ENCODE measurements around the gene ZMIZ1.

The ZMIZ1 gene

DNA sequence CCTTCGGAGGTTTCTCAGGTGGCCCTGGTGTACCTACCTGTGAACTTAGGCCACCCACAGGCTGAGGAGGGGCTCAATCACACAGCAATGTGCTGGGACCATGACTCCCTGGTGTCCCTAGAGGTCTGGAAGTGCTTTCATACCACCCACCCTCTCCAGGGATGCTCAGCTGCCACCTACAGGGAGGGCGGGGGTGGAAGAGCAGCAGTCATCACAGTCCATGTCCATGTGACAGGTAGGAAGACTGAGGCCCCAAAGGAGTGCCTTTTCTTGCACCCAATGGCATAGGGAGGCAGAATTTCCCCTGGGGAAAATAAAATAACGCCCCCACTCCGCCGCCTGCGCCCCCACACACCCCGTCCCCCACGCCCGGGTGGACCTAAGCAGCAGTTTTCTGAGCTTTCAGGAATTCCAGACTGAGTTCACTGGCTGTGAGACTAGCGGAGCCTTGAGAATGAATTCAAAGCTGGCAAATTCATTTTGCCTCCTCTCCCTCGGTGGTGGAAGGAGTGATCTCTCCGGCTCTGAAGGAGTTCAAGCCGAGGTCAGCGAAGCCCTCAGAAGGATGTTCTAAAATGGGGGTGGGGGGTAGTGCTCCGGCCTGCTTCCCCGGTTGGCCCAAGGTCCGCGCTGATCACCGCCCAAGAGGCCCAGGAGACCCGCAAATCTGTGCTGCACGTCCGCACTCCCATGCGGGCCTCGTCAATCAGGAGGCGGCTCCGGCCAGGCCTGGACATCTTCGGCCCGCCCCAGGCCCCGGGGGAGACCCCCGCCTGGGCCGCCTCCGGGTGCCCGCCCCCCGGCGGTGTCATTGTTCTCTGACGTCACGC is 2.1 kb upstream of the ZMIZ1 start:
- no peak for DNase-seq

GRCh38 chr10:79067241-79068202 is 1.2 kb upstream of the ZMIZ1 start:
- DNase-seq: peak; percentile 83 to 89

DNA sequence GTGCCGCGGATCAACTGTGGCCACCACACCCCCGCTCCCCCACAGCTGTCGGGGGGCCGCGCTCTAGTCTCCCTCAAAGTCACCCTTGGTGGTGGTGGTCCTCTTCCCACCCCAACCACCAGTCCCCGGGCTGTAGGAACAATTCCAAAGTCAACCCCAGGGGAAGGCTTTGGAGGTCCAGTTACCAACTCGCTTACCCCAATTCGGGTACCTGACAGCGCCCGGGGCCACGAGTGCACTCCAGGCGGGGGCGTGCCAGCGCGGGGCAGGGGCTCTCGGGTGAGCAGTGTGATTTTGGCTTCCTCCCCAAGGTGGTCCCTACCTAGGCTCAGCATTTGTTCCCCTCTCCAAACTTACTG is 584 bp upstream of the ZMIZ1 start:
- DNase-seq: peak; percentile 42 to 52

- DNase-seq: peak; percentile 51 to 54
These were observed 737 bp downstream of the ZMIZ1 start for GRCh38 chr10:79069325-79070080.

DNA sequence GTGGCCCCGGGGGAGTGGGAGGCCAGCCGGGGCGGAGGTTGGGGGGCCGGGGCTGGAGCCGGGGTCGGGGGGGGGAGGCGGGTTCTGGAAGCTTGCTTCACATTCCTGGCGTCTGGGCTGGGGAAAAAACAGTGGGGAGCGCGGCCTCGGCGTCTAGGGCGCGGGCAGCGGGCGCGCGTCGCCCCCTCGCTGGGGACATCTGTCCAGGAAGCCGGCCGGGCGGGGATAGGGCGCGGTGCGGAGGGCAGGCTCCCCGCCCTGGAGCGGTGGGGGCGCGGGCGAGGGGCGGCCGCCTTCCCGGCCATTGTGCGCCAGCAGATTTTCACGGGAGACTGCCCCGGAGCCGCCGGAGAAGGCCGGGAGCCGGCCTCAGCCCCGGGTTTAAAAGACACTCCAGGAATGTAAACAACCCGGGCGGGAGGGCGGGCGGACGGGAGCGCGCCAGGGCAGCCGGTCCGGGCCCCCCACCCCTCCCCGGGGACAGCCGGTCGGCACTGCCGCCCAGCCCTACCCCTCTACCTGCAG is 1.4 kb downstream of the ZMIZ1 start:
- DNase-seq: peak in 1 of 2 donors; percentile 12

DNA sequence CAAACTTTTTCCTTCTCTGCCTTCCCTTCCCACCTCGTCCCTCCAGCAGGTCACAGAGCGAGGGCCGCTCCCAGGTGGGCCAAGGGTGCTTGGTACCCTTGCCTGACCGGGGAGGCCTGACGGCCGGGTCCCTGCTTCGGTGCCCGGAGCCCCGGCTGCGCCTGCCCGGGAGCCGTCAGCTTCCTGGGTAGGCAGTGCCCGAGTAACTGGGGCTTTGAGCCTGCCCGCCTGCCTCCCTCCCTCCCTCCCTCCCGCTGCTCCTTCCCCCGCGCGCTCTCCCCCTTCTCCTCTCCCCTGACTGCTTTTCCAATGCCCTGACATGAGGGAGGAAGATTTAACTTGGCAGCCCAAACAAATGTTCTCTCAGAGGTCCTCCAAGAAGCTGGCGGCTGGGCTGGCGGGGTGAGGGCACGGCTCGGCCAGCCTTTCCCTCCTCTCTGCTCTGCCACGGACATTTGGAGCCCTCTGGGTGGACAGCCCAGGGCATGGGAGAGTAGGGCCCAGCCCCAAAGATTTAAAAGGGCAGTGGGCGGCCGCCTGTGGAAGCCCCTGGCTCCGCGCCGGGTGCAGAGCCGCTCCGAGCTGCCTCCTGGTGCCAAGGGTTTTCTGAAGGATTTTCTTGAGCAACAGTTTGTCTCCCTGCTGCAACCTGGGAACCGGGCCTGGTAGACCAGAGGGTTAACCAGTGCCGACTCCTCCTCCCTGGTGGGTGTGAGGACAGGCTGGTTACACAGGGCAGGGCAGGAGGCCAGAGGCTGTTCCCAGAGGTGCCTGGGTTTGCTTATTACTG is 2.0 kb downstream of the ZMIZ1 start:
- peak in 1 of 2 donors; percentile 35 for DNase-seq

GRCh38 chr10:79071396-79071923 is 2.7 kb downstream of the ZMIZ1 start:
- DNase-seq: no peak

DNA sequence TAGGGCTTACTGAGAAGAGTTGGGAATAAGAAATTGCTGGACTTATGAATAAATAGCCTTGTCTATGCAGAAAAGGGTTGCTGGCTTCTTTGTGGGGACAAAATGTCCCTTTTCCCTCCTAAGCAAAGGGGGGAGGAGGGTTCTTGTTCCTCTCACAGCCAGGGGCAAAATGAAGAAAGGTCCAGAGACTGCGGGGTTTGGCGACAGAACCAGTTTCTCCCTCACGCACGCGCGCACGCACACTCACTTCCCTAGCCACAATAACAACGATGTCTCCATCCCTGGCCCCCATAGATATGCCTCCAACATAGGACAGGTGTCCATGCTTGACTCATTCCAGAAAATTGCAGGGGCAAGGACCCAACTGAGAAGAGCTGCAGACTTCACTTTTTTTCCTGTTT is 3.3 kb downstream of the ZMIZ1 start:
- no peak for DNase-seq

- DNase-seq: no peak
These were observed 4.4 kb downstream of the ZMIZ1 start for GRCh38 chr10:79072994-79073645.

GRCh38 chr10:79073784-79074432 is 5.1 kb downstream of the ZMIZ1 start:
- no peak for DNase-seq

- DNase-seq: no peak
These were observed 6.0 kb downstream of the ZMIZ1 start for GRCh38 chr10:79074732-79075131.

DNA sequence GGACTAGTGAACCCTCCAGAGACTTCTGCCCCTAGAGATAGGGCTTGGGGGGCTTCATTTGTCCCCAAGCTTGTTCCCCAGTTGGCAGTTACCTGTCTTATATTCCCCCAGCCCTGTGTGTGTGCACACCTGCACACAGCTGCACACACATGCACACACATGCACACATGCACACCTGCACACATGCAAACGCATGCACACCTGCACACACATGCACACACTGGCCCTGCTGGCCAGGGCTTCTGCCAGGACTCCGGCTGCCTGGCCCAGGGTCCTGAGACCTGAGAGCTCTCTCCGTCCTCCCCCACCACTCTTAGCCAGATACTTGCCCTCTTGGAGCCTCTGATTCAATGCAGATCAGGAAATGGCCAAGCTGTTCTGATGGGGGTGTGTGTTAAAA is 6.7 kb downstream of the ZMIZ1 start:
- no peak for DNase-seq

DNA sequence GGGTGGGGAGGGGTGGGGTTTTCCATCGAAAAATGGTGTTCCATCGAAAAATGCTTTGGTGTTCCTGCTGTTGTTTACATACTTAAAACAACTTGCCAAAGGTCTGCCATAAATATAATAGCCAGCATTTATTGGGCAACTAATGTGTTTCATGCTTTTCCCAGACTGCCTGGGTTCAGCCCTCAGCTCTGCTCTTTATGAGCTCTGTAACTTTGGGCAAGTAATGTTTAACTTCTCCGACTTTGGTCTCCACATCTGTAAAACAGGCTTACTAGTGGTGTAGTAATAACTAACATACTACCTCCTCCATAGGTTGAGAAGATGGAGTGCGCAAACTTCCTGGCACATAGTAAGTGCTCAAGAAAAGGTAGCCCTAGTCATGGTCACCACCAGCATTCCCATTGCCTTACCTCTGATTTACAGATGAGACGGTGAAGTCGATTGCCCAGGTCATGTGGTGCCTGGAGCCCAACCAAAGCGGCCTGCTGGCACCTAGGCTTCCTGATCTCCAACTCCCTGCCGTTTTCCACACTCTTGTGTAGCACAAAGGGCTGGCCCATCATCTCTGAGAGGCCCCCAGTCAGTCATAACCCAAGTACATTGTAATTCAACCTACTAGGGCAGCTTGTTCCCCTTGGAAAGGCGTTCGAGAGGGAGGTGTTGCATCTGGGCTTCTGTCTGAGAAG is 8.9 kb downstream of the ZMIZ1 start:
- no peak for DNase-seq

- DNase-seq: no peak
These were observed 9.7 kb downstream of the ZMIZ1 start for GRCh38 chr10:79078367-79079053.

GRCh38 chr10:79079054-79079397 is 10.3 kb downstream of the ZMIZ1 start:
- no peak for DNase-seq

DNA sequence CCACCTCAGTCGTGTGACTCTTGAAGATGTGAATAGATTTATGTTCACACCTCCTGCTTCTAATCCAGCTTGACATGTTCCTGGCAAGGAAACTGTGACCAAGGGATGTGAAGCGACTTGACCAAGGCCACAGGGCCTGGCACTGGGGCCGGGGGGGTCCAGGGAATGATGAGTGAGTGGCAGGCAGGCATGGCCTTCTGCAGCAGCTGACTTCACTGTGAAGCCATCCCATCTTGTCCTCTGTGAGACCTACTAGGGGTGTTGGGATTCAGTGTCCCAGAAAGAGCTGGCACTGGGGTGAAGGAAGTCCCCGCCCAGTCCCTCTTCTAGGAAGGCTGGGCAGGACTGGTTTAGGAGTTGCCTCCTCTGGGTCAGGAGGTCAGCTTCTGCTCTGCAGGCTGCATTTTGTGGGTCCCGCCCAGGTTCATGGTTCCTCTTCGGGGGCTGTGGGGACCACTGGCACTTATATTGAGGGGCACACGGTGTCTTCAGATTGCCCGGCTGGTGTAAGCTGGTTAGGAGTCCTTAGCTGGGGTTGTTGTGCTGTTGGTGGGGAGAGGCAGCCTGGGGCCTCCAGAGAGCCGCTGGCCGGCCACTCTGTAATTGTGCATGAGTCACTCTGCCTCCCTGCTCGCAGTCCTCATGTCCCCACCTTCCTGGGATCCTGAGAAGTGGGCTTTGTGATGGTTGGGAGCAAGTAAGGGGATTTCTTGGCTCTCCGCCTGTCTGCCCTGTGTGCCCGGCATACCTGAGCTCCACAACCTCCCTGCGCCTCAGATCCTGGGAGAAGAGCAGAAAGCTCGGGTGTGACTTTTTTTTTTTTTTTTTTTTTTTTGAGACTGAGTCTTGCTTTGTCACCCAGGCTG is 11.0 kb downstream of the ZMIZ1 start:
- DNase-seq: no peak

- DNase-seq: no peak
These were observed 12.7 kb downstream of the ZMIZ1 start for GRCh38 chr10:79081353-79082034.

GRCh38 chr10:79082035-79082373 is 13.2 kb downstream of the ZMIZ1 start:
- no peak for DNase-seq
